ENCODE measurements around the gene MILR1. TPM values are rescaled to one million over a fixed set of nuclear protein-coding genes. Genes with fewer than 3 reads are reported as not detected.

The MILR1 gene
- total and polyA plus RNA-seq, 4 donors, result 1.2 to 3.8 (median 1.9) TPM

- H3K27ac ChIP-seq (ENCODE audit: low read depth in 1 of 2, low read length in 2 of 2), result peak overlapping the region; percentile 83 to 90
- H3K27me3 ChIP-seq (ENCODE audit: control insufficient read depth in 4 of 4, insufficient read depth in 4 of 4, low read length in 3 of 4), result no peaks in the 10 kb centered on the region
- H3K36me3 ChIP-seq (ENCODE audit: control insufficient read depth in 4 of 4, insufficient read depth in 3 of 4, low read depth in 1 of 4, low read length in 3 of 4), result peaks cover 8 to 48% (median 43%) of the 10 kb centered on the region in 4 donors
- DNase-seq (ENCODE audit: low spot score), result no peak
- WGBS, result 45% methylated on average over 4 of the region's 4 CpGs
- peak overlapping the region; percentile 56 to 87 for H3K9ac ChIP-seq (ENCODE audit: low read depth in 1 of 2, low read length in 2 of 2)
- H3K4me3 ChIP-seq (ENCODE audit: low read depth in 1 of 3, low read length in 3 of 3), result peak overlapping the region in 2 of 3 donors; percentile 88 to 94
- no peak for TF ChIP-seq RAD21 (IDR thresholded peaks at IDR 0.05)
- peak in 1 of 2 donors; percentile 22 for TF ChIP-seq HNF4A (conservative IDR thresholded peaks at IDR 0.05)
- H3K9me3 ChIP-seq (ENCODE audit: control insufficient read depth in 4 of 4, low read length in 3 of 4), result no peaks in the 10 kb centered on the region
- H3K4me1 ChIP-seq (ENCODE audit: control insufficient read depth in 4 of 4, insufficient read depth in 4 of 4, low read length in 3 of 4), result peaks cover 8 to 52% (median 40%) of the 10 kb centered on the region in 4 donors
Observed at GRCh38 chr17:64497565-64498035, 48.7 kb downstream of the MILR1 start.

DNA sequence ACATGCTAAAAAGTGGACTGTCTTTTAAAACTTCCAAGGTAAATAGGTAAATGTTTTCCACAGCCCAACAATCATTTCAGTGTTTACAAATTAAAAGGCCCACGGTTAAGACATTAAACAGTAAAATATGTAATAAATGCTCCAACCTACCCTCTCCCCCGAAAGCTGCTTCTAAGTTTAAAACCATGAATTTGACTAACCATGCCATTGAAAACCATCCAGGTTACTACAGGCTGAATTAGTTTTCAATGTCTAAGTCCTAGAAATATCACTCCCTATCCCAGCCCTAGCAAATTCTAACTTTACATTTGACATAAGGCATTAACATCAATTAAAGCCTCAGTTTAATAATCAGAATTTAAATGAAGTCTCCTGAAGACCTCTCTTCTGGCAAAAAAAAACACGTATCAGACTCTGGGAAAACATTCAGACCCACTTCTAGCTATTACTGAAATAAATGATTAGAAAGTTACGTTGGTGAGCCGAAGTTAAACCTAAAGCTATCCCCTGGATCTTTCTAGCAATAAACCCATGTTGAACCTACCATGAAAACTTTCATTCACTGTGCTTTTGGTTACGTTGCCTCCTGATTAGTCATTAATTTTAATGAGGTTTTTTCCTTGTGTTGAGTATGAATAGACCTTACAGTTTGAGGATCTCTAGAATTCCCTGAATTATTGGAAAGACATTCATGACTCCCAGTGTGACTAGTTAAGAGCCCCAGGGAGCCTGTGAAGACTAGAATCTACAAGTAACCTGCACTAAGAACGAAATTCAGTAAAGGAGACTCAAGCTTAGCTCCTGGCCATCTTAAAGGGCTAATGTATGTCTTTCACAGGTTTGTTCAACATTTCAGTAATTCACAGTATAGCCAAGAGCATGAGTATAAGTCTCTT lies 49.6 kb downstream of the MILR1 start:
- Histone ChIP-seq H3K36me3 (ENCODE audit: control insufficient read depth in 4 of 4, insufficient read depth in 3 of 4, low read depth in 1 of 4, low read length in 3 of 4) (peaks cover 11 to 58% (median 52%) of the 10 kb centered on the region in 4 donors), H3K4me3 (ENCODE audit: low read depth in 1 of 3, low read length in 3 of 3) (no peak overlapping the region), H3K9me3 (ENCODE audit: control insufficient read depth in 4 of 4, low read length in 3 of 4) (no peaks in the 10 kb centered on the region), H3K9ac (ENCODE audit: low read depth in 1 of 2, low read length in 2 of 2) (peak overlapping the region in 1 of 2 donors; percentile 34), H3K4me1 (ENCODE audit: control insufficient read depth in 4 of 4, insufficient read depth in 4 of 4, low read length in 3 of 4) (peaks cover 8 to 62% (median 48%) of the 10 kb centered on the region in 4 donors), H3K27ac (ENCODE audit: low read depth in 1 of 2, low read length in 2 of 2) (no peak overlapping the region), H3K27me3 (ENCODE audit: control insufficient read depth in 4 of 4, insufficient read depth in 4 of 4, low read length in 3 of 4) (no peaks in the 10 kb centered on the region)
- DNase-seq (ENCODE audit: low spot score), result no peak
- TF ChIP-seq, protein P1, sequence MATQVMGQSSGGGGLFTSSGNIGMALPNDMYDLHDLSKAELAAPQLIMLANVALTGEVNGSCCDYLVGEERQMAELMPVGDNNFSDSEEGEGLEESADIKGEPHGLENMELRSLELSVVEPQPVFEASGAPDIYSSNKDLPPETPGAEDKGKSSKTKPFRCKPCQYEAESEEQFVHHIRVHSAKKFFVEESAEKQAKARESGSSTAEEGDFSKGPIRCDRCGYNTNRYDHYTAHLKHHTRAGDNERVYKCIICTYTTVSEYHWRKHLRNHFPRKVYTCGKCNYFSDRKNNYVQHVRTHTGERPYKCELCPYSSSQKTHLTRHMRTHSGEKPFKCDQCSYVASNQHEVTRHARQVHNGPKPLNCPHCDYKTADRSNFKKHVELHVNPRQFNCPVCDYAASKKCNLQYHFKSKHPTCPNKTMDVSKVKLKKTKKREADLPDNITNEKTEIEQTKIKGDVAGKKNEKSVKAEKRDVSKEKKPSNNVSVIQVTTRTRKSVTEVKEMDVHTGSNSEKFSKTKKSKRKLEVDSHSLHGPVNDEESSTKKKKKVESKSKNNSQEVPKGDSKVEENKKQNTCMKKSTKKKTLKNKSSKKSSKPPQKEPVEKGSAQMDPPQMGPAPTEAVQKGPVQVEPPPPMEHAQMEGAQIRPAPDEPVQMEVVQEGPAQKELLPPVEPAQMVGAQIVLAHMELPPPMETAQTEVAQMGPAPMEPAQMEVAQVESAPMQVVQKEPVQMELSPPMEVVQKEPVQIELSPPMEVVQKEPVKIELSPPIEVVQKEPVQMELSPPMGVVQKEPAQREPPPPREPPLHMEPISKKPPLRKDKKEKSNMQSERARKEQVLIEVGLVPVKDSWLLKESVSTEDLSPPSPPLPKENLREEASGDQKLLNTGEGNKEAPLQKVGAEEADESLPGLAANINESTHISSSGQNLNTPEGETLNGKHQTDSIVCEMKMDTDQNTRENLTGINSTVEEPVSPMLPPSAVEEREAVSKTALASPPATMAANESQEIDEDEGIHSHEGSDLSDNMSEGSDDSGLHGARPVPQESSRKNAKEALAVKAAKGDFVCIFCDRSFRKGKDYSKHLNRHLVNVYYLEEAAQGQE (IDR thresholded peaks at IDR 0.05), result no peak
- TF ChIP-seq ATF3 (IDR thresholded peaks at IDR 0.05), result no peak
- no peak for TF ChIP-seq MAX (IDR thresholded peaks at IDR 0.05)
- TF ChIP-seq HNF4A (conservative IDR thresholded peaks at IDR 0.05), result no peak
- WGBS, result 78% methylated on average over 7 of the region's 7 CpGs

GRCh38 chr17:64499805-64500486 lies 51.0 kb downstream of the MILR1 start:
- DNase-seq (ENCODE audit: low spot score), result no peak
- H3K4me3 ChIP-seq (ENCODE audit: low read depth in 1 of 3, low read length in 3 of 3), result no peak overlapping the region
- 95% methylated on average over 6 of the region's 6 CpGs for WGBS
- H3K4me1 ChIP-seq (ENCODE audit: control insufficient read depth in 4 of 4, insufficient read depth in 4 of 4, low read length in 3 of 4), result peaks cover 10 to 72% (median 56%) of the 10 kb centered on the region in 4 donors
- peaks cover 12 to 70% (median 59%) of the 10 kb centered on the region in 4 donors for H3K36me3 ChIP-seq (ENCODE audit: control insufficient read depth in 4 of 4, insufficient read depth in 3 of 4, low read depth in 1 of 4, low read length in 3 of 4)
- H3K27me3 ChIP-seq (ENCODE audit: control insufficient read depth in 4 of 4, insufficient read depth in 4 of 4, low read length in 3 of 4), result no peaks in the 10 kb centered on the region
- H3K27ac ChIP-seq (ENCODE audit: low read depth in 1 of 2, low read length in 2 of 2), result no peak overlapping the region
- no peaks in the 10 kb centered on the region for H3K9me3 ChIP-seq (ENCODE audit: control insufficient read depth in 4 of 4, low read length in 3 of 4)
- H3K9ac ChIP-seq (ENCODE audit: low read depth in 1 of 2, low read length in 2 of 2), result no peak overlapping the region
- TF ChIP-seq RAD21 (IDR thresholded peaks at IDR 0.05) (no peak), SP1 (IDR thresholded peaks at IDR 0.05) (no peak), MAX (IDR thresholded peaks at IDR 0.05) (no peak), HNF4A (conservative IDR thresholded peaks at IDR 0.05) (no peak), YY1 (IDR thresholded peaks at IDR 0.05) (no peak), JUND (IDR thresholded peaks at IDR 0.05) (no peak), HNF4G (IDR thresholded peaks at IDR 0.05) (no peak), ATF3 (IDR thresholded peaks at IDR 0.05) (no peak), NR2F2 (IDR thresholded peaks at IDR 0.05) (no peak)
- TF ChIP-seq, protein P1 (IDR thresholded peaks at IDR 0.05), result no peak
- TF ChIP-seq, protein P2, sequence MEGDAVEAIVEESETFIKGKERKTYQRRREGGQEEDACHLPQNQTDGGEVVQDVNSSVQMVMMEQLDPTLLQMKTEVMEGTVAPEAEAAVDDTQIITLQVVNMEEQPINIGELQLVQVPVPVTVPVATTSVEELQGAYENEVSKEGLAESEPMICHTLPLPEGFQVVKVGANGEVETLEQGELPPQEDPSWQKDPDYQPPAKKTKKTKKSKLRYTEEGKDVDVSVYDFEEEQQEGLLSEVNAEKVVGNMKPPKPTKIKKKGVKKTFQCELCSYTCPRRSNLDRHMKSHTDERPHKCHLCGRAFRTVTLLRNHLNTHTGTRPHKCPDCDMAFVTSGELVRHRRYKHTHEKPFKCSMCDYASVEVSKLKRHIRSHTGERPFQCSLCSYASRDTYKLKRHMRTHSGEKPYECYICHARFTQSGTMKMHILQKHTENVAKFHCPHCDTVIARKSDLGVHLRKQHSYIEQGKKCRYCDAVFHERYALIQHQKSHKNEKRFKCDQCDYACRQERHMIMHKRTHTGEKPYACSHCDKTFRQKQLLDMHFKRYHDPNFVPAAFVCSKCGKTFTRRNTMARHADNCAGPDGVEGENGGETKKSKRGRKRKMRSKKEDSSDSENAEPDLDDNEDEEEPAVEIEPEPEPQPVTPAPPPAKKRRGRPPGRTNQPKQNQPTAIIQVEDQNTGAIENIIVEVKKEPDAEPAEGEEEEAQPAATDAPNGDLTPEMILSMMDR (IDR thresholded peaks at IDR 0.05; ENCODE audit: low read depth, low read length, missing input control), result no peak

Data from liver (tissue), 9 donors.